Esophagus muscularis mucosa (tissue), 4 donors: Measurements from ENCODE around the gene DEGS1. TPM values are rescaled to one million over a fixed set of nuclear protein-coding genes. Genes with fewer than 3 reads are reported as not detected.

Experiments used
- DNase-seq: peaks from one replicate; pipeline ENCODE4 v3.0.0-alpha.2; 2017; ENCODE audit errors: extremely low spot score
- H3K27ac ChIP-seq, 4 donors: fragments of 200-600 bp; sonication (generic); replicated peaks in 1 of 4; 1 replicate in 3 of 4; 2 replicates in 1 of 4; pipeline ENCODE4 v1.5.1; 2016 to 2019; ENCODE audit warnings: mild to moderate bottlenecking in 1 of 4
- H3K27me3 ChIP-seq, 4 donors: fragments of 200-600 bp; sonication (generic); one replicate each; pipeline versions ENCODE4 v1.5.1 to v1.6.0; 2016 to 2019
- H3K36me3 ChIP-seq, 4 donors: fragments of 200-600 bp; sonication (generic); one replicate each; pipeline ENCODE4 v1.5.1; 2016 to 2019
- H3K4me1 ChIP-seq, 4 donors: fragments of 200-600 bp; sonication (generic); one replicate each; pipeline ENCODE4 v1.5.1; 2016 to 2019
- H3K4me3 ChIP-seq, 4 donors: fragments of 200-600 bp; sonication (generic); 1 replicate in 2 of 4; 2 replicates in 2 of 4; pipeline ENCODE4 v1.5.1; 2016 to 2019; ENCODE audit warnings: mild to moderate bottlenecking in 4 of 4, moderate library complexity in 1 of 4
- H3K9me3 ChIP-seq, 4 donors: fragments of 200-600 bp; sonication (generic); 1 replicate in 3 of 4; 2 replicates in 1 of 4; pipeline ENCODE4 v1.5.1; 2016 to 2019
- CTCF ChIP-seq, 3 experiments: fragments of 200-600 bp in 2 of 3; fragments of 450-650 bp in 1 of 3; sonication (generic) in 2 of 3; IDR thresholded peaks; one replicate each; pipeline ENCODE4 v1.5.1; 2017 to 2019; ENCODE audit warnings: antibody characterized with exemption in 3 of 3, mild to moderate bottlenecking in 2 of 3, moderate library complexity in 1 of 3
- EP300 ChIP-seq: sonication (generic); formaldehyde crosslinking; IDR thresholded peaks from one replicate; pipeline ENCODE4 v1.6.1; 2017; ENCODE audit warnings: antibody characterized with exemption
- POLR2A ChIP-seq: fragments of 450-650 bp; IDR thresholded peaks from one replicate; pipeline ENCODE4 v1.6.1; 2017; ENCODE audit warnings: antibody characterized with exemption, moderate library complexity, mild to moderate bottlenecking, low read depth
- POLR2AphosphoS5 ChIP-seq, 2 donors: sonication (generic); formaldehyde crosslinking; IDR thresholded peaks; one replicate each; pipeline ENCODE4 v1.6.1; 2017; ENCODE audit warnings: antibody characterized with exemption in 2 of 2
- WGBS: methylation state at CpG from one replicate; pipeline ENCODE4 v1.1.5; 2018; 5-methylcytosine and 5-hydroxymethylcytosine counted together
- intact Hi-C: fragments of 100-400 bp; cut with DNase I; formaldehyde crosslinking; loops from one replicate; pipeline ENCODE4 v1.15.1; 2023
- total RNA-seq, 4 donors: library from RNA; depleted of rRNA; stranded (reverse); fragments of >200 nt; gene quantifications; one replicate each; pipeline versions ENCODE4 v1.1.0 to v1.2.1, GENCODE V29; 2016

The DEGS1 gene
- total RNA-seq, 4 donors from 2014 or later, result 117 to 152 (median 124) TPM

DNA sequence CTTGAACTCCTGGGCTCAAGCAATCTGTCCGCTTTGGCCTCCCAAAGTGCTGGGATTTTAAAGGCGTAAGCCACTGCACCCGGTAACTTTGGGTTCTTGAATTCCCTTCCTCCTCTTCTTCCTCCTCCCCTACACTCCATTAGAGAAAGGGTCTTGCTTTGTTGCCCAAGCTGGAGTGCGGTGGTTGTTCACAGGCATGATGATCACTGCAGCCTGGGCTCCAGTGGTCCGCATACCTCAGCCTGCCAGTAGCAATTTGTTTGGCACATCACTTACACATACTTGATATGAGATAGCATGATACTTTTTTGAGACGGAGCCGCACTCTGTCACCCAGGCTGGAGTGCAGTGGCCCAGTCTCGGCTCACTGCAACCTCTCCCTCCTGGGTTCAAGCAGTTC, 2.2 kb downstream of the DEGS1 start:
- intact Hi-C loops, result loop anchor here (10.0 kb wide), 1 partner anchor 70 kb away; the partner anchor contains the start of gene FBXO28
- no peak overlapping the region for H3K4me3 ChIP-seq
- 83% methylated on average over 8 of the region's 8 CpGs for WGBS
- H3K4me1 ChIP-seq, result peaks cover 24 to 53% (median 49%) of the 10 kb centered on the region in 4 donors
- no peaks in the 10 kb centered on the region for H3K9me3 ChIP-seq
- no peak for TF ChIP-seq POLR2AphosphoS5 (IDR thresholded peaks at IDR 0.05)
- no peak for TF ChIP-seq POLR2A
- TF ChIP-seq EP300, result no peak
- no peak for TF ChIP-seq CTCF (IDR thresholded peaks at IDR 0.05)
- no peaks in the 10 kb centered on the region for H3K27me3 ChIP-seq
- no peak for DNase-seq
- H3K36me3 ChIP-seq, result peaks cover 0 to 15% (median 6%) of the 10 kb centered on the region in 4 donors
- peak overlapping the region in 2 of 4 donors; percentile 37 to 98 for H3K27ac ChIP-seq

DNA sequence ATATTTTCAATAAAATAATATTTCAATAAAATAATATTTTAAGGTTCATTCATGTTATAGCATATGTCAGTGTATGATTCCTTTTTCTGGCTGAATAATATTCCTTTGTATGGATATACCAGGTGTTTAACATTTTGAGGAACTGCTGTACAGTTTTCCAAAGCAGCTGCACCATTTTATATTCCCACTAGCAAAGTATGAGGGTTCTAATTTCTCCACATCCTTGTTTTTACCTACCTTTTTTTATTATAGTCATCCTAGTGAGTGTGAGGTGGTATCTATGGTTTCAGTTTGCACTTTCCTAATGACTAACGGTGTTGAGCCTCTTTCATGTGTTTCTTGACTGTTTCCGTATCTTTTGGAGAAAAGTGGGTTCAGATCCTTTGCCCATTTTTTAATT, 5.2 kb downstream of the DEGS1 start:
- H3K27me3 ChIP-seq, result no peaks in the 10 kb centered on the region
- no peaks in the 10 kb centered on the region for H3K9me3 ChIP-seq
- TF ChIP-seq CTCF (IDR thresholded peaks at IDR 0.05) (no peak), POLR2AphosphoS5 (IDR thresholded peaks at IDR 0.05) (no peak), POLR2A (no peak), EP300 (no peak)
- peaks cover 16 to 52% (median 47%) of the 10 kb centered on the region in 4 donors for H3K4me1 ChIP-seq
- H3K27ac ChIP-seq, result no peak overlapping the region
- WGBS, result 98% methylated on average over 2 of the region's 2 CpGs
- H3K36me3 ChIP-seq, result peaks cover 0 to 44% (median 29%) of the 10 kb centered on the region in 4 donors
- DNase-seq, result no peak
- no peak overlapping the region for H3K4me3 ChIP-seq
- intact Hi-C loops, result loop anchor here (10.0 kb wide), 1 partner anchor 73 kb away; the partner anchor contains the start of gene FBXO28

- H3K36me3 ChIP-seq, result peaks cover 0 to 55% (median 40%) of the 10 kb centered on the region in 4 donors
- intact Hi-C loops, result loop anchor here (10.0 kb wide), 1 partner anchor 75 kb away; the partner anchor contains the start of gene FBXO28
- 95% methylated on average over 7 of the region's 7 CpGs for WGBS
- no peak overlapping the region for H3K4me3 ChIP-seq
- H3K4me1 ChIP-seq, result peaks cover 11 to 45% (median 41%) of the 10 kb centered on the region in 4 donors
- H3K27ac ChIP-seq, result no peak overlapping the region
- no peak for TF ChIP-seq POLR2AphosphoS5 (IDR thresholded peaks at IDR 0.05)
- no peak for TF ChIP-seq POLR2A
- TF ChIP-seq CTCF (IDR thresholded peaks at IDR 0.05), result no peak
- no peak for TF ChIP-seq EP300
- no peaks in the 10 kb centered on the region for H3K9me3 ChIP-seq
- H3K27me3 ChIP-seq, result no peaks in the 10 kb centered on the region
- DNase-seq, result no peak
These were observed 6.5 kb downstream of the DEGS1 start for GRCh38 chr1:224189561-224189960.

- Histone ChIP-seq H3K4me1 (peaks cover 0 to 33% (median 24%) of the 10 kb centered on the region in 4 donors), H3K27ac (peak overlapping the region in 1 of 4 donors; percentile 33), H3K9me3 (no peaks in the 10 kb centered on the region), H3K36me3 (peaks cover 0 to 51% (median 45%) of the 10 kb centered on the region in 4 donors), H3K4me3 (no peak overlapping the region), H3K27me3 (no peaks in the 10 kb centered on the region)
- intact Hi-C loops, result no loop called here
- WGBS, result 49% methylated on average over 5 of the region's 5 CpGs
- TF ChIP-seq EP300, result no peak
- no peak for TF ChIP-seq CTCF (IDR thresholded peaks at IDR 0.05)
- no peak for TF ChIP-seq POLR2A
- TF ChIP-seq POLR2AphosphoS5 (IDR thresholded peaks at IDR 0.05), result no peak
- DNase-seq, result no peak
These were observed 9.2 kb downstream of the DEGS1 start for GRCh38 chr1:224192082-224192788.
